DND-41 (cell line): ENCODE results near the gene ZFPM1.

ENCODE experiments used
- ATAC-seq: fragments of 200-7000 bp; cut with Tn5 transposase; 3 replicates; pipeline ENCODE4 v1.9.1; 2021; ENCODE audit warnings: low read depth; ENCODE audit not compliant: insufficient read depth
- DNase-seq: peaks from one replicate; pipeline ENCODE4 v3.0.0-alpha.2; 2020
- H2AFZ ChIP-seq: 2 replicates; pipeline ENCODE4 v1.6.0; 2012; ENCODE audit warnings: low read depth, low read length
- H3K27ac ChIP-seq: 2 replicates; pipeline ENCODE4 v1.5.1; 2012; ENCODE audit warnings: low read length, inconsistent platforms
- H3K27me3 ChIP-seq: fragments of 200-600 bp; sonication (generic); 2 replicates; pipeline ENCODE4 v1.6.0; 2012; ENCODE audit warnings: low read length, mild to moderate bottlenecking, inconsistent platforms; ENCODE audit not compliant: insufficient read depth, poor library complexity
- H3K36me3 ChIP-seq: 2 replicates; pipeline ENCODE4 v1.5.1; 2012; ENCODE audit warnings: low read length, inconsistent platforms; ENCODE audit not compliant: insufficient read depth
- H3K4me1 ChIP-seq: 2 replicates; pipeline ENCODE4 v1.5.1; 2012; ENCODE audit warnings: mild to moderate bottlenecking, low read length; ENCODE audit not compliant: insufficient read depth
- H3K4me2 ChIP-seq: 2 replicates; pipeline ENCODE4 v1.6.0; 2012; ENCODE audit warnings: mild to moderate bottlenecking, moderate library complexity, low read length, inconsistent platforms; ENCODE audit not compliant: insufficient read depth
- H3K4me3 ChIP-seq, 2 experiments: fragments of 200-600 bp in 1 of 2; shearing (Covaris generic) in 1 of 2; 2 replicates each; pipeline ENCODE4 v1.5.1; 2012 to 2016; ENCODE audit warnings: inconsistent platforms in 2 of 2, low read length in 2 of 2, mild to moderate bottlenecking in 2 of 2, low read depth in 1 of 2, moderate library complexity in 1 of 2
- H3K79me2 ChIP-seq: 2 replicates; pipeline ENCODE4 v1.6.0; 2012; ENCODE audit warnings: low read length, inconsistent platforms; ENCODE audit not compliant: insufficient read depth
- H3K9ac ChIP-seq: 2 replicates; pipeline ENCODE4 v1.6.0; 2012; ENCODE audit warnings: low read depth, mild to moderate bottlenecking, inconsistent platforms, low read length, moderate library complexity
- H3K9me3 ChIP-seq: 2 replicates; pipeline ENCODE4 v1.5.1; 2012; ENCODE audit warnings: low read length, moderate library complexity, mild to moderate bottlenecking, inconsistent platforms; ENCODE audit not compliant: insufficient read depth, severe bottlenecking
- H4K20me1 ChIP-seq: 2 replicates; pipeline ENCODE4 v1.6.0; 2012; ENCODE audit warnings: low read length; ENCODE audit not compliant: insufficient read depth
- CTCF ChIP-seq: IDR thresholded peaks from 2 replicates; pipeline ENCODE4 v1.5.1; 2012; ENCODE audit warnings: borderline replicate concordance, low read length, moderate library complexity, mild to moderate bottlenecking; ENCODE audit not compliant: poor library complexity, severe bottlenecking; ENCODE audit errors: extremely low read depth
- EZH2 ChIP-seq: IDR thresholded peaks from 3 replicates; pipeline ENCODE4 v1.6.1; 2012; ENCODE audit warnings: borderline replicate concordance, low read depth, mild to moderate bottlenecking, moderate library complexity, low read length, inconsistent platforms; ENCODE audit not compliant: severe bottlenecking

The ZFPM1 gene

DNA sequence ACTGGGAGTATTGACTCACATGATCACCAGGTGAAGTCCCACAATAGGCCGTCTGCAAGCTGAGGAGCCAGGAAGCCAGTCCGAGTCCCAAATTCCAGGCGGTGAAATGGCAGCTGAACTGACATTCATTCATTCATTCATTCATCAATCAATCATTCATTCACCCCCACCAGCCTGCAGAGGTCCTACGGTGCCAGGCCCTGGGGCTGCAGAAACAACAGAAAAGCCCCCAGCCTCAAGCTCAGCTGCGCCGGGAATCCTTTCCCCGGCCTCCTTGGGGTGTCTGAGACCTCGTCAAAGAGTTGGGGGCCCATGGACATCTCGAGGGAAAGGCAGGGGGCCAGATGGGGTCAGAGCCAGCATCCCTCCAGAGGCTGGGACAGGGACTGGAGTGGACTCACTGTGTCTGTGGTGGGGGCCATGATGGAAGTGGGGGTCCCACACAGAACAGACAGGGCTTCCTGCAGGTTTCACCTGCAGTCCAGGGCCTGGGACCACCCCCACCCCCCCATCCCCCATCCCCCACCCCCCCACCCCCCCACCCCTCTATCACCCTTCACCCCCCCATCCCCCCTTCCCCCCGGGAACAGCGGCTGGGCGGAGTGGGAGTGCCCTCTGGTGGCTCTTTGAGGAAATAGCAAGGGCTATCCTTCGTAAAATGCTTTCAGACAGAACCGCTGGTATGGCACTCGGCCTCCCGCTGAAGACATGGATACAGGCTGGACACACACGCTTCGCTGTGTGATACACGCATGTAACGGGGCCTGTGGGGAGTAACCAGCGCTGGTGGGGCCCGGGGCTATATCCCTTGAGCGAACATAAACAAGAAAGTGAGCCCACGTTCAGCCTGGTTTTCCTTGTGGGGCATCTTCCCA is 108.6 kb downstream of the ZFPM1 start:
- no peak overlapping the region for H2AFZ ChIP-seq
- ATAC-seq (peak; percentile 67), DNase-seq (peak; percentile 55)
- no peak overlapping the region for H3K27ac ChIP-seq
- peaks cover 15% of the 10 kb centered on the region for H4K20me1 ChIP-seq
- no peak overlapping the region for H3K4me3 ChIP-seq
- no peaks in the 10 kb centered on the region for H3K9me3 ChIP-seq
- no peak overlapping the region for H3K9ac ChIP-seq
- no peaks in the 10 kb centered on the region for H3K79me2 ChIP-seq
- TF ChIP-seq EZH2 (no peak), CTCF (peak; percentile 83)
- H3K27me3 ChIP-seq, result no peaks in the 10 kb centered on the region
- no peak overlapping the region for H3K4me2 ChIP-seq
- H3K4me1 ChIP-seq, result peaks cover 3% of the 10 kb centered on the region; the same call in 1 of the 2 replicates
- H3K36me3 ChIP-seq, result no peaks in the 10 kb centered on the region

GRCh38 chr16:88566158-88566557 is 113.1 kb downstream of the ZFPM1 start:
- Histone ChIP-seq H3K27me3 (no peaks in the 10 kb centered on the region), H3K4me1 (peaks cover 20% of the 10 kb centered on the region), H3K79me2 (peaks cover 18% of the 10 kb centered on the region), H3K9ac (no peak overlapping the region), H3K4me3 (no peak overlapping the region), H4K20me1 (peaks cover 11% of the 10 kb centered on the region), H3K9me3 (no peaks in the 10 kb centered on the region), H2AFZ (no peak overlapping the region), H3K27ac (no peak overlapping the region), H3K36me3 (no peaks in the 10 kb centered on the region), H3K4me2 (no peak overlapping the region)
- DNase-seq (no peak), ATAC-seq (no peak)
- TF ChIP-seq CTCF (no peak), EZH2 (no peak)

DNA sequence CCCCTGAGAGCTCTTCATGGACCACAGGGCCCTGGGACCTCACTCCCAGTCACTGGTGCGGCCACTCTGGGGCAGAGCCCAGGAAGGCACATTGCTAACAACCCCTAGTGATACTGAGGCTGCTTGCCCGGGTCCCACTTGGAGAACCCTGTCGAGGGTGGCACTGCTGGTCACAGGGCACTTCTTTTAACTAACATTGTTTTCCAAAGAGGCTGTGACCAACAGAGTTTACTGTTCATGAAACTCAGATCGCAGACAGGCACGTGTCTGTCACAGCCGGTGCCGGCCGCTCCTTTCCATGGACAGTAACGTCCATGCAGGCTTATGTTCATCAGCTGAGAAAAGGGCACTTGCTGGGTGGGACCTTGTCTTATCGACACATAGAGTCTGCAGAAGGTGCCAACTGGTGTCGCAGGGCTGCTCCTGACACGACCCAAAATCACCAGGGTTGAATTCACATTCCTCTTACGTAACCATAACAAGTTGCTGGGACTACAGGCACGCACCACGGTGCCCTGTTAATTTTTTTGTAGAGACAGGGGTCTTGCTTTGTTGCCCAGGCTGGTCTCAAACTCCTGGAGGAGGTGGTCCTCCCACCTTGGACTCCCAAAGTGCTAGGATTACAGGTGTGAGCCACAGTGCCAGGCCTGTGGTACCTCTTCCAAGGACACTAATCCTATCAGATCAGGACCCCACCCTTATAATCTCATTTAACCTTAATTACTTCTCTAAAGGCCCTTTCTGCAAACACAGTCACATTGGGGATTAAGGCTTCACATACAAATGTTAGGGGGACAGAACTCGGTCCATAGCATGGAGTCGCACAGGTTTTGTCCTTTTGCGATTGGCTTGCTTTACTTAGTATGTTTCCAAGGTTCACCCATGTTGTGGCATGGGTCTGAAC is 115.9 kb downstream of the ZFPM1 start:
- ATAC-seq (no peak), DNase-seq (no peak)
- Histone ChIP-seq H3K9ac (peak overlapping the region; percentile 79), H3K79me2 (peaks cover 46% of the 10 kb centered on the region), H3K4me3 (peak overlapping the region; percentile 72 to 100; a peak in 3 of 4 replicates), H4K20me1 (peaks cover 33% of the 10 kb centered on the region), H3K27me3 (no peaks in the 10 kb centered on the region), H3K27ac (peak overlapping the region; percentile 76), H3K9me3 (no peaks in the 10 kb centered on the region), H2AFZ (peak overlapping the region; percentile 82), H3K4me2 (peak overlapping the region; percentile 88), H3K36me3 (peaks cover 26% of the 10 kb centered on the region), H3K4me1 (peaks cover 40% of the 10 kb centered on the region)
- TF ChIP-seq EZH2, result no peak
- TF ChIP-seq CTCF, result no peak
